GM21381 (cell line): ENCODE measurements around the gene CCDC27.
"Not testable (repeated sequence)": the region's sequence is repeated elsewhere in the genome, so short reads cannot be mapped to it uniquely, and the experiment has no call there.

Experiments used
- ATAC-seq: cut with Tn5 transposase; IDR thresholded peaks from one replicate; pipeline ENCODE4 v1.9.1; 2021; ENCODE audit warnings: mild to moderate bottlenecking, moderate library complexity; ENCODE audit not compliant: unreplicated experiment

CCDC27 gene

GRCh38 chr1:3717715-3718601, 34.3 kb upstream of the CCDC27 start:
- ATAC-seq = no peak

GRCh38 chr1:3718764-3719163, 33.5 kb upstream of the CCDC27 start:
- ATAC-seq = no peak

GRCh38 chr1:3721955-3722465, 30.2 kb upstream of the CCDC27 start:
- ATAC-seq = no peak

- no peak for ATAC-seq
Observed at GRCh38 chr1:3722846-3723245, 29.4 kb upstream of the CCDC27 start.

- not testable (repeated sequence) for ATAC-seq
Observed at GRCh38 chr1:3724416-3725030, 27.7 kb upstream of the CCDC27 start.

- ATAC-seq = no peak
Observed at GRCh38 chr1:3725366-3725765, 26.9 kb upstream of the CCDC27 start.

GRCh38 chr1:3727042-3727824, 25.0 kb upstream of the CCDC27 start:
- no peak for ATAC-seq

GRCh38 chr1:3727825-3728776, 24.1 kb upstream of the CCDC27 start:
- ATAC-seq = no peak

GRCh38 chr1:3729594-3730542, 22.4 kb upstream of the CCDC27 start:
- no peak for ATAC-seq

GRCh38 chr1:3730543-3731247, 21.6 kb upstream of the CCDC27 start:
- no peak for ATAC-seq

GRCh38 chr1:3731583-3732433, 20.4 kb upstream of the CCDC27 start:
- no peak for ATAC-seq

GRCh38 chr1:3732434-3733093, 19.7 kb upstream of the CCDC27 start:
- ATAC-seq = no peak

GRCh38 chr1:3733094-3733882, 19.0 kb upstream of the CCDC27 start:
- no peak for ATAC-seq

GRCh38 chr1:3733883-3734589, 18.2 kb upstream of the CCDC27 start:
- ATAC-seq = no peak

- ATAC-seq = no peak
Observed at GRCh38 chr1:3734602-3735001, 17.6 kb upstream of the CCDC27 start.
